Caco-2 (cell line): Measurements from ENCODE around the gene CRYGN. TPM values are rescaled to one million over a fixed set of nuclear protein-coding genes. Genes with fewer than 3 reads are reported as not detected.

Experiments
- BruUV-seq: library from RNA; stranded (reverse); fragments of 400-500 nt; replicated peaks from 2 replicates; lab custom pipeline; 2021; lab: Mats Ljungman, UMichigan
- CTCF ChIA-PET: fragments of 300-600 bp; sonication (Branson Sonifier 250); formaldehyde crosslinking; loops from one replicate; lab custom pipeline; 2022; ENCODE audit warnings: antibody characterized with exemption; lab: Charles Lee
- POLR2A ChIA-PET: fragments of 300-600 bp; sonication (Branson Sonifier 250); formaldehyde crosslinking; loops from one replicate; lab custom pipeline; 2022; ENCODE audit warnings: antibody characterized with exemption; lab: Charles Lee
- DNase-seq, 2 experiments: peaks; one replicate each; pipeline versions ENCODE4 v3.0.0 to v3.0.0-alpha.2; 2020 to 2022
- H3K27me3 ChIP-seq: replicated peaks from 2 replicates; pipeline ENCODE4 v1.6.0; 2011; ENCODE audit warnings: low read length; ENCODE audit not compliant: control insufficient read depth, insufficient read depth
- H3K36me3 ChIP-seq: 2 replicates; pipeline ENCODE4 v1.5.1; 2011; ENCODE audit warnings: low read length; ENCODE audit not compliant: control insufficient read depth, insufficient read depth
- H3K4me1 ChIP-seq: fragments of 250-450 bp; sonication (Bioruptor Pico); 2 replicates; pipeline ENCODE4 v1.5.1; 2020; ENCODE audit warnings: mild to moderate bottlenecking
- H3K4me3 ChIP-seq: 2 replicates; pipeline ENCODE4 v1.5.1; 2011; ENCODE audit warnings: low read depth, mild to moderate bottlenecking, control low read depth, low read length
- H3K9me3 ChIP-seq: fragments of 250-450 bp; sonication (Bioruptor Pico); 2 replicates; pipeline ENCODE4 v1.5.1; 2020; ENCODE audit warnings: mild to moderate bottlenecking, moderate library complexity
- H3K27ac Mint-ChIP-seq: one replicate; pipeline ENCODE4 v1.8.0; 2022; ENCODE audit warnings: mixed read lengths; ENCODE audit not compliant: unreplicated experiment
- H3K27me3 Mint-ChIP-seq: one replicate; pipeline ENCODE4 v1.8.0; 2022; ENCODE audit warnings: mixed read lengths; ENCODE audit not compliant: insufficient read depth, unreplicated experiment
- H3K36me3 Mint-ChIP-seq: one replicate; pipeline ENCODE4 v1.8.0; 2022; ENCODE audit warnings: mild to moderate bottlenecking, mixed read lengths; ENCODE audit not compliant: insufficient read depth, unreplicated experiment
- H3K4me1 Mint-ChIP-seq: one replicate; pipeline ENCODE4 v1.8.0; 2022; ENCODE audit warnings: low read depth, mixed read lengths; ENCODE audit not compliant: unreplicated experiment
- H3K4me3 Mint-ChIP-seq: one replicate; pipeline ENCODE4 v1.8.0; 2022; ENCODE audit warnings: mild to moderate bottlenecking, moderate library complexity, mixed read lengths; ENCODE audit not compliant: unreplicated experiment
- H3K9me3 Mint-ChIP-seq: one replicate; pipeline ENCODE4 v1.8.0; 2022; ENCODE audit warnings: mixed read lengths; ENCODE audit not compliant: unreplicated experiment
- intact Hi-C: fragments of 100-400 bp; cut with micrococcal nuclease; formaldehyde crosslinking; loops from one replicate; pipeline ENCODE4 v1.10.0; 2022; ENCODE audit not compliant: unreplicated experiment
- total RNA-seq: library from RNA; stranded (reverse); gene quantifications from 2 replicates; pipeline ENCODE4 v1.2.3, GENCODE V29; 2022
- TF ChIP-seq, protein P1 (sequence below), 2 experiments: fragments of 200-600 bp in 1 of 2; IDR thresholded peaks; 1 replicate in 1 of 2; 2 replicates in 1 of 2; pipeline versions ENCODE4 v1.5.1 to v1.8.0; 2011 to 2022; ENCODE audit warnings: antibody characterized with exemption in 1 of 2, control low read depth in 1 of 2, inconsistent platforms in 1 of 2, low read depth in 1 of 2, low read length in 1 of 2, mild to moderate bottlenecking in 1 of 2, moderate library complexity in 1 of 2; ENCODE audit not compliant: insufficient read depth in 1 of 2, severe bottlenecking in 1 of 2, unreplicated experiment in 1 of 2

CRYGN gene
- total RNA-seq, 1 experiment from 2014 or later, result not detected

DNA sequence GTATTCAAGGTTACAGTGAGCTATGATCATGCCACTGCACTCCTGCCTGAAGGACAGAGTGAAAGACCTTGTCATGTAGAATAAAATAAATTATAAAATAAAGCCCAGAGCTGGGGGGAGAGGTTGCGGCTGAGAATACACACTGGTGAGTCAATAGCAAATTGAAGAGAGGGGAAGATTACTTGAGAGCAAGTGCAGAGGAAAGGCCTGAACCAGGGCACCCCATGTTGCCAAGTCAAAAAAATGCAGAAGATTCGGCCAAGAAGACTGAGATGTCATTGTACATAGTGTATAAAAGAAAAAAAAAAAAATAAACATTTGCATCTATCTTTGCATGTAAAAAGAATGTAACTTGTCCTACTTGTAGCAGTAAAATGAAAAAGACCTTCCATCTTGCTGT, 47.3 kb upstream of the CRYGN start:
- H3K4me1 ChIP-seq, result peaks cover 10% of the 10 kb centered on the region
- Mint-ChIP-seq H3K4me3 (no peak overlapping the region), H3K27ac (no peak overlapping the region), H3K9me3 (no peaks in the 10 kb centered on the region), H3K4me1 (peaks cover 17% of the 10 kb centered on the region), H3K27me3 (no peaks in the 10 kb centered on the region), H3K36me3 (peaks cover 82% of the 10 kb centered on the region)
- H3K4me3 ChIP-seq, result no peak overlapping the region
- TF ChIP-seq, protein P1, sequence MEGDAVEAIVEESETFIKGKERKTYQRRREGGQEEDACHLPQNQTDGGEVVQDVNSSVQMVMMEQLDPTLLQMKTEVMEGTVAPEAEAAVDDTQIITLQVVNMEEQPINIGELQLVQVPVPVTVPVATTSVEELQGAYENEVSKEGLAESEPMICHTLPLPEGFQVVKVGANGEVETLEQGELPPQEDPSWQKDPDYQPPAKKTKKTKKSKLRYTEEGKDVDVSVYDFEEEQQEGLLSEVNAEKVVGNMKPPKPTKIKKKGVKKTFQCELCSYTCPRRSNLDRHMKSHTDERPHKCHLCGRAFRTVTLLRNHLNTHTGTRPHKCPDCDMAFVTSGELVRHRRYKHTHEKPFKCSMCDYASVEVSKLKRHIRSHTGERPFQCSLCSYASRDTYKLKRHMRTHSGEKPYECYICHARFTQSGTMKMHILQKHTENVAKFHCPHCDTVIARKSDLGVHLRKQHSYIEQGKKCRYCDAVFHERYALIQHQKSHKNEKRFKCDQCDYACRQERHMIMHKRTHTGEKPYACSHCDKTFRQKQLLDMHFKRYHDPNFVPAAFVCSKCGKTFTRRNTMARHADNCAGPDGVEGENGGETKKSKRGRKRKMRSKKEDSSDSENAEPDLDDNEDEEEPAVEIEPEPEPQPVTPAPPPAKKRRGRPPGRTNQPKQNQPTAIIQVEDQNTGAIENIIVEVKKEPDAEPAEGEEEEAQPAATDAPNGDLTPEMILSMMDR (IDR thresholded peaks at IDR 0.05; ENCODE audit: insufficient read depth in 1 of 2, low read depth in 1 of 2, low read length in 1 of 2, severe bottlenecking in 1 of 2, unreplicated experiment in 1 of 2), result no peak
- no peak for DNase-seq
- intact Hi-C loops, result no loop called here
- H3K27me3 ChIP-seq, result no peaks in the 10 kb centered on the region
- ChIA-PET CTCF (no interaction called here), POLR2A (no interaction called here)
- no TSS peak for BruUV-seq
- no peaks in the 10 kb centered on the region for H3K9me3 ChIP-seq
- H3K36me3 ChIP-seq, result peaks cover 2% of the 10 kb centered on the region; the same call in 1 of the 2 replicates

DNA sequence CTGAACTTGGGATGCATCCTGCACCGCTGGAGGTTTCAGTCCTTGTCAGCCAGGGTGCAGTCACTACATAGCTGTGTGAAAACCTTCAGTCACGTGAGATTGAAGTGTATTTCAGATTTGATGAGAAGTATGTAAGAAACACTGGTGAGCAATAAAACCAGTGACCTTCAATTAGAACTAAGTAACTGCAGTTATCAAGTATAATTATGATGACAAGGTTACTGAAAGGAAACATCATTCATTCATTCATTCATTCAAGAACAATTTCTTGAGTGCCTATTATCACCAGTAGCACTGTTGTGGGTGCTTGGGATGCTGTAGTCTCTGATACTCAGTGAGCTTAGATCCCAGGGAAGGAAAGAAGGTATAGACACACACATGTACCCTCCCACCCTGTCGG, 46.1 kb upstream of the CRYGN start:
- H3K4me1 ChIP-seq, result no peaks in the 10 kb centered on the region; the same call in 1 of the 2 replicates
- no TSS peak for BruUV-seq
- H3K4me3 ChIP-seq, result no peak overlapping the region
- intact Hi-C loops, result no loop called here
- Mint-ChIP-seq H3K4me3 (no peak overlapping the region), H3K27ac (no peak overlapping the region), H3K27me3 (no peaks in the 10 kb centered on the region), H3K4me1 (peaks cover 25% of the 10 kb centered on the region), H3K9me3 (no peaks in the 10 kb centered on the region), H3K36me3 (peaks cover 87% of the 10 kb centered on the region)
- TF ChIP-seq, protein P1 (IDR thresholded peaks at IDR 0.05; ENCODE audit: insufficient read depth in 1 of 2, low read depth in 1 of 2, low read length in 1 of 2, severe bottlenecking in 1 of 2, unreplicated experiment in 1 of 2), result no peak
- peaks cover 2% of the 10 kb centered on the region; the same call in 1 of the 2 replicates for H3K36me3 ChIP-seq
- no peak for DNase-seq
- ChIA-PET POLR2A (no interaction called here), CTCF (no interaction called here)
- no peaks in the 10 kb centered on the region for H3K9me3 ChIP-seq
- no peaks in the 10 kb centered on the region for H3K27me3 ChIP-seq

GRCh38 chr7:151484971-151485707, 45.2 kb upstream of the CRYGN start:
- no TSS peak for BruUV-seq
- Histone ChIP-seq H3K9me3 (no peaks in the 10 kb centered on the region), H3K4me3 (no peak overlapping the region), H3K4me1 (no peaks in the 10 kb centered on the region), H3K27me3 (no peaks in the 10 kb centered on the region), H3K36me3 (peaks cover 2% of the 10 kb centered on the region; the same call in 1 of the 2 replicates)
- Mint-ChIP-seq H3K4me1 (peaks cover 25% of the 10 kb centered on the region), H3K4me3 (no peak overlapping the region), H3K27me3 (no peaks in the 10 kb centered on the region), H3K27ac (no peak overlapping the region), H3K36me3 (peaks cover 83% of the 10 kb centered on the region), H3K9me3 (no peaks in the 10 kb centered on the region)
- ChIA-PET POLR2A (interaction anchor here (0.6 kb wide), 1 partner anchor 35 kb away, joined by 3 read pairs; the partner anchor contains the start of gene RHEB), CTCF (no interaction called here)
- TF ChIP-seq, protein P1 (IDR thresholded peaks at IDR 0.05; ENCODE audit: insufficient read depth in 1 of 2, low read depth in 1 of 2, low read length in 1 of 2, severe bottlenecking in 1 of 2, unreplicated experiment in 1 of 2), result no peak
- DNase-seq, result no peak
- intact Hi-C loops, result no loop called here
